ENCODE data around the gene DBF4. TPM values are rescaled to one million over a fixed set of nuclear protein-coding genes. Genes with fewer than 3 reads are reported as not detected.
"Not testable (repeated sequence)": the region's sequence is repeated elsewhere in the genome, so short reads cannot be mapped to it uniquely, and the experiment has no call there.

DBF4 gene
- total RNA-seq, 1 experiment from 2014 or later = 62.6 TPM

DNA sequence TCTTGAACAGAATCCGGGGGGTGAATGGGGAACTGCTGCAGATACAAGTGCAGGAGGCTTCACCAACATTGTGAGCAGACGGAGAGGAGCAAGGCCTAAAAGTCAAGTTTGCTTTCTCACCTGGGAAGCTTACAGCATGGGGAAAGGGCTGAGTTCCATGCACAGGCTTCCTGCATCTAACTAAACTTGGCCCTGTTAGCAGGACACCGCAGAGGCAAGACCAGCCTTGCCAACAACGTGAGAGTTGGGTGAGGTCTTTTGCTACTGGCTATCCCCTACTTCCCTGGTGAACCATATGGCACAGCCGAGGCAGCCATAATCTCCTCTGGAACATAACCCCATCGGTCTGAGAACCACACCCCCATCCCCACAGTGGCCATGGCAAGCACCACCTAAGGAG is 43.6 kb downstream of the DBF4 start:
- DNase-seq = no peak
- Histone ChIP-seq H3K36me3 (replicated peaks; ENCODE audit: control insufficient read depth, insufficient read depth, low read length) (no peaks in the 10 kb centered on the region), H3K4me3 (ENCODE audit: insufficient read depth, low read depth, low read length) (no peak overlapping the region), H3K27me3 (ENCODE audit: control insufficient read depth, insufficient read depth, low read length) (no peaks in the 10 kb centered on the region)

DNA sequence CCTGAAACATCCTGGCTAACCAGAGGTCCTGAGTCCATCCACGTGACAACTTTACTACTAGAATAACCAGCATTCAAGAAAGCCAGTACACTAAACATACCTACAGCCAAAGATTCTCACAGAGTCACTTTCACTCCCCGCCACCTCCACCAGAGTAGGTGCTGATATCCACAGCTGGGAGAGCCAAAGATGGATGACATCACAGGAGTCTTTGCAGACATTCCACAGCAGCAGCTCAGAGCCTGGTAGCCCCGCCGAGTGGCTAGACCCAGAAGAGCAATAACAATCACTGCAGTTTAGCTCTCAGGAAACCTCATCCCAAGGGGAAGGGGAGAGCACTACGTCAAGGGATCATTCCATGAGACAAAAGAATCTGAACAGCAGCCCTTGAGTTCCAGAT is 44.3 kb downstream of the DBF4 start:
- no peaks in the 10 kb centered on the region for H3K36me3 ChIP-seq (replicated peaks; ENCODE audit: control insufficient read depth, insufficient read depth, low read length)
- no peaks in the 10 kb centered on the region for H3K27me3 ChIP-seq (ENCODE audit: control insufficient read depth, insufficient read depth, low read length)
- no peak overlapping the region for H3K4me3 ChIP-seq (ENCODE audit: insufficient read depth, low read depth, low read length)
- DNase-seq = no peak

DNA sequence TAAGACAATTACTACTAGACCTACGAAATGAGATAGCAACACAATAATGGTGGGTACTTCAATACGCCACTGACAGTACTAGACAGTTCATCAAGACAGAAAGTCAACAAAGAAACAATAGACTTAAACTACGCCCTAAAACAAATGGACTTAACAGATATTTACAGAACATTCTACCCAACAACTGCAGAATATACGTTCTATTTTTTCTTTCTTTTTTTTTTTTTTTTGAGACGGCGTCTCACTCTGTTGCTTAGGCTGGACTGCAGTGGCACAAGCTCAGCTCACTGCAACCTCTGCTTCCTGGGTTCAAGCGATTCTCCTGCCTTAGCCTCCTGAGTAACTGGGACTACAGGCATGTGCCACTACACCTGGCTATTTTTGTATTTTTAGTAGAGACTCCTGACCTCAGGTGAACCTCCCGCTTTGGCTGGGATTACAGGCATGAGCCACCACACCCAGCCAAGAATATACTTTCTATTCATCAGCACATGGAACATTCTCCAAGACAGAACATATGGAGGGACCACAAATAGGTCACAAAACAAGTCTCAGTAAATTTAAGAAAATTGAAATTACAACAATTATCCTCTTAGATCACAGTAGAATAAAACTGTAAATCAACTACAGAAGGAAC is 46.6 kb downstream of the DBF4 start:
- not testable (repeated sequence) for H3K4me3 ChIP-seq (ENCODE audit: insufficient read depth, low read depth, low read length); H3K36me3 ChIP-seq (replicated peaks; ENCODE audit: control insufficient read depth, insufficient read depth, low read length); DNase-seq; H3K27me3 ChIP-seq (ENCODE audit: control insufficient read depth, insufficient read depth, low read length)

DNA sequence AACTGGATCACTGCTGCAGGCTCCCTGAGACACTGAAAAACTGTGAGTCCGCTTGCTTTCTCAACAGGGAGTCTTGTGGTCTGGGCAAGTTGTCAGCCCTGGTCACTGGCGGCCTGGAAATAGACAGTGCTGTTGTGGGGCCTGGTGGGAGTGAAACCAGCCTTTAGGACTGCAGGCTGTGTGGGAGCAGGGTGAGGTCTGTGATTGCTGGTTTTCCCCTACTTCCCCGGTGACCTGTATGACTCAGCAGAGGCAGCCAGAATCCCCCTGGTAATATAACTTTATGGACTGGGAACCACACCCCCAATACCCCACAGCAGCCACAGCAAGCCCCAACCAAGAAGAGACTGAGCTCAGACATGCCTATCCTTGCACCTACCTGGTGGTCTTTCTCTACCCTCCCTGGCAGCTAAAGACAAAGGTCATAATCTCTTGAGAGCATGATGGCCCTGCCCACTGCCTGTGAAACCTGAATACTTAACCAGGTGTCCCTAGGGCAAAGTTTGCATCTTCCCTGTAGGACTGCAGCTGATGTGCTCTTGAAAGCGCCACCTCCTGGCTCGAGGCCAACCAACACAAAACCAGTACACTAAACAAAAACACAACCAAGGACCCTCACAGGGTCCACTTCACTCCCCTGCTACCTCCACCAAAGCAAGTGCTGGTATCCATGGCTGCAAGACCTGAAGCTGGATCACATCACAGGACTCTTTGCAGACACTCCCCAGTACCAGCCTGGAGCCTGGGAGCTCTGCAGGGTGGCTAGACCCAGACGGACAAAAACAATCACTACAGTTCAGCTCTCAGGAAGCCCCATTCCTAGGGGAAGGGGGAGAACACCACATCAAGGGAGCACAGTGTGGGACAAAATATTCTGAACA is 50.5 kb downstream of the DBF4 start:
- DNase-seq = peak; percentile 21
- Histone ChIP-seq H3K36me3 (replicated peaks; ENCODE audit: control insufficient read depth, insufficient read depth, low read length) (no peaks in the 10 kb centered on the region), H3K4me3 (ENCODE audit: insufficient read depth, low read depth, low read length) (no peak overlapping the region), H3K27me3 (ENCODE audit: control insufficient read depth, insufficient read depth, low read length) (no peaks in the 10 kb centered on the region)

DNA sequence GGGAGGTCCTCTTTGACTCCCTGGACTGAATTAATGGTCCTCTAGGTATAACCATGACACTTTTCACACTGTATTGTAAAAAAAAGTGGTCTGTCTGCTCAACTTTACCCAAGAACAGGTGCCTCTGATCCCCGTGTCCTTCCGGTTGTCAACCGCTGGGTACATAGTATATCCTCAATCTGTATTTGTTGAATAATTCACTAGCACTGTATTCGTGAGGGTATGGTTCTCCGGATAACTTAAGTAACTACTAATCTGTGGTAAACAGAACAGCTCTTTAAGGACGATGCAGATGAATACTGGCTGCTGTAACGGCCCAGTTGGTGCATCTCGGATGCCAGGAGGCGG is 57.3 kb downstream of the DBF4 start:
- DNase-seq = peak; percentile 8
- Histone ChIP-seq H3K36me3 (replicated peaks; ENCODE audit: control insufficient read depth, insufficient read depth, low read length) (no peaks in the 10 kb centered on the region), H3K27me3 (ENCODE audit: control insufficient read depth, insufficient read depth, low read length) (peaks cover 14% of the 10 kb centered on the region), H3K4me3 (ENCODE audit: insufficient read depth, low read depth, low read length) (peak overlapping the region; percentile 86)

DNA sequence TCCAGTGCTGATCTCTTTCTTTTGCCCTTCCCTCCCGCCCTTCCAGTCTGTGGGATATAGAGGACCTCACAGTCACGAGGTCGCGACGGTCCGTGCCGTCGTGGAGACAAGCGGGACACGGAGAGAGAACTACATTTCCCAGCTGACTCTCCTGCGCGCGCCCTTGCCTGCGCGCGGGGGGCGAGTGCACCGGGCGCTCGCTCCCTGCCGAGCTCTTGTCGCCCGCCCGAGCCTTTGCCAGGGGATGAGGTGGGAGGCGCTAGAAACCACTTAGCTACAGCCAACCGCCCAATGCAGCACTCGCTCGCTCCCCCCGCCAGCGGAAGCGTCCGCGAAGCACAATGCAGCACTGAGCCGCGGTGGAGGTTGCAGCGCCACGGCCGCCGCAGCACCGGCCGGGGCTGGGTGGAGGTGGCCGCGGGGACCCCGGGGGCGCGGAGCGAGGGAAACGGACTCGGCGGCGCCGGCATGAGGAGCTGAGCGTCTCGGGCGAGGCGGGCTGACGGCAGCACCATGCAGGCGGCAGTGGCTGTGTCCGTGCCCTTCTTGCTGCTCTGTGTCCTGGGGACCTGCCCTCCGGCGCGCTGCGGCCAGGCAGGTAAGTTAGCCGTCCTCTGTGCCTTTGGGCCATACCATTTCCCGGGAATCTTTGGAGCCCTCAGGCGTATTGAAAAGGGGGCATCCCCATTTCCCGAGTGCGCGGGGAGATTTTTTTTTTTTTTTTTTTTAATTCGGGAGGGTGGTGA is 57.8 kb downstream of the DBF4 start, which contains the start of gene ADAM22:
Gene ADAM22, plus strand, starts transcription at position 299 of the 746 bp plus-strand sequence. Its CDS starts 215 bp downstream, at position 514.
- H3K27me3 ChIP-seq (ENCODE audit: control insufficient read depth, insufficient read depth, low read length) = peaks cover 14% of the 10 kb centered on the region
- peak within 1 kb of the TSS; percentile 86 for H3K4me3 ChIP-seq (ENCODE audit: insufficient read depth, low read depth, low read length)
- no peaks in the 10 kb centered on the region for H3K36me3 ChIP-seq (replicated peaks; ENCODE audit: control insufficient read depth, insufficient read depth, low read length)
- peak; percentile 89 for DNase-seq

DNA sequence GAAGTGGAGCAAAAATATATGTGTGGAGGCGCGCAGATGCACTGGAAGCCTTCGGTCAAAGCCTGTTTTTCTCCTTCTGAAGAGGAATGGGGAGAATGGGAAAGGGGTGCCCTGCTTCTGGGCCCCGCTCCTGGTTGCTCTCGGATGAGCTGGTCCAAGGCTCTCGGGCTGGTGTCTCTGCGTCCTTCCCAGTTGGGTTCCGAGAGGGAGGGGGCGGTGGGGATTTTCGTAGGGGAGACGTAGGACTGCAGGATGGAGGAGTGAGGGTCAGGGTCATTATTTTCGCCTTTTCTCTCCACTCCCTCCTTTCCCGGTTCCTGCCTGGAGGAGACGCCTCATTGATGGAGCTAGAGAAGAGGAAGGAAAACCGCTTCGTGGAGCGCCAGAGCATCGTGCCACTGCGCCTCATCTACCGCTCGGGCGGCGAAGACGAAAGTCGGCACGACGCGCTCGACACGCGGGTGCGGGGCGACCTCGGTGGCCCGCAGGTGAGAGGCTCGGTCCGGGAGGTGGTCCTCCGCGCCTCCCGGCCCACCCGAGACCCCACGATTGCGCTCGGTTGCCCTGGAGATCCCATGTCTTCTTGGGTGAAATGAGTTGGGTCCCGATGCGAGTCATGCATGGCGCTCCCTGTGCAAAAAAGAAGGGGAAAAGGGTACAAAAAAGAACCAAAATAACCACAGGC is 58.5 kb downstream of the DBF4 start:
- DNase-seq = peak; percentile 59
- Histone ChIP-seq H3K4me3 (ENCODE audit: insufficient read depth, low read depth, low read length) (peak overlapping the region; percentile 86), H3K36me3 (replicated peaks; ENCODE audit: control insufficient read depth, insufficient read depth, low read length) (no peaks in the 10 kb centered on the region), H3K27me3 (ENCODE audit: control insufficient read depth, insufficient read depth, low read length) (peaks cover 14% of the 10 kb centered on the region)

DNA sequence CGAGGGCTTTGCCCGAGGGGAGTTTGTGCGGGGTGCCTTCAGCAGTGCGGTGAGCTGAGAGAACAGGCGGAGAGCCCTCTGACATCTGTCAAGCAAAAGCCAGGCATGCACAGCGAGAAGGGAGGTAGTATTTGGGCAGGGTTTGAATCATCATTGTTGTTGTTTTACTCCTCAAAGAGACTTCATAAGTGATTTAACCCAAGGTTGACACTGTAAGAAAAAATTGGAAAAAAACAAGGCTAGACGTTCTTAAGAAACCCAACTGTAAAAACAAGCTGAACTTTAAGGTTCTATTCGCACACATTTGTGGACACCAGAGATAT is 59.1 kb downstream of the DBF4 start:
- Histone ChIP-seq H3K27me3 (ENCODE audit: control insufficient read depth, insufficient read depth, low read length) (peaks cover 14% of the 10 kb centered on the region), H3K36me3 (replicated peaks; ENCODE audit: control insufficient read depth, insufficient read depth, low read length) (no peaks in the 10 kb centered on the region), H3K4me3 (ENCODE audit: insufficient read depth, low read depth, low read length) (peak overlapping the region; percentile 86)
- no peak for DNase-seq

DNA sequence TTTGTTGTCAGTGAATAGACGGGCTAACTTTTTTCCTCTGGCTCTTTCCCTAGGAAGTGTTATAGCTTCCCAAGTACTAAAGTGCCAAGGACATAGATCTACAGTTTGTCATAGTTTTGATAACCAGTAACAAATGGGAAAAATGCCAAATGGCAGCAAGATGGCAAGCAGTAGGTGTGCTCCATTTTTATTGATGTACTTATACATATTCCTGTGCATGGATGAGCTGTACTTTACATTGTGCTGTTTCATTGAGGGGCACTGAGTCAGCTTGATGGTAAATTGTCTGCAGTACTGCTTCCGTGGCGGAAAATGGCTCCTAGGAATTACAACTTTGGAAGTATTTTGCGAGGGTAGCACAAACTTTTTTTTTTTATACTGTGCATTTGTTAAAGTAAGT is 64.8 kb downstream of the DBF4 start:
- Histone ChIP-seq H3K27me3 (ENCODE audit: control insufficient read depth, insufficient read depth, low read length) (no peaks in the 10 kb centered on the region), H3K4me3 (ENCODE audit: insufficient read depth, low read depth, low read length) (no peak overlapping the region), H3K36me3 (replicated peaks; ENCODE audit: control insufficient read depth, insufficient read depth, low read length) (no peaks in the 10 kb centered on the region)
- DNase-seq = no peak

DNA sequence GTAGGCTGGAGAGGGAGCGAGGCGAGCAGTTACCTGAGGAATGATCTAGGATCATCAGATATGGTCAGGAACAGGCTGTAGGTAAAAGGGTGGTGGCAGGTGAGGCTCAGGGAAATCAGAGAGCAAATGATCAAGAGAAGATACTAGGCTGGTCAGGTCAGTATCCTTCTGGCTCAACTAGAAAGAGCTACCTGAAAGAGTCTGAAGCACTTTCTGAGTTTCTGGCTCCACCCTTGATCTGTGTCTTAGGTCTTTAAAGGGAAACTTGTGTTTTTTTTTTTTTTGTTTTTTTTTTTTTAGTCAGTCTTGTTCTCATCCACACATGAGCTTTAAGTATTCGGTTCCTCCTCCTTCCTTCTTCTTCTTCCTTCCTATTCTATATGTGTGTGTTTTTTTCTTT is 68.3 kb downstream of the DBF4 start:
- DNase-seq = no peak
- Histone ChIP-seq H3K36me3 (replicated peaks; ENCODE audit: control insufficient read depth, insufficient read depth, low read length) (no peaks in the 10 kb centered on the region), H3K27me3 (ENCODE audit: control insufficient read depth, insufficient read depth, low read length) (no peaks in the 10 kb centered on the region), H3K4me3 (ENCODE audit: insufficient read depth, low read depth, low read length) (no peak overlapping the region)

DNA sequence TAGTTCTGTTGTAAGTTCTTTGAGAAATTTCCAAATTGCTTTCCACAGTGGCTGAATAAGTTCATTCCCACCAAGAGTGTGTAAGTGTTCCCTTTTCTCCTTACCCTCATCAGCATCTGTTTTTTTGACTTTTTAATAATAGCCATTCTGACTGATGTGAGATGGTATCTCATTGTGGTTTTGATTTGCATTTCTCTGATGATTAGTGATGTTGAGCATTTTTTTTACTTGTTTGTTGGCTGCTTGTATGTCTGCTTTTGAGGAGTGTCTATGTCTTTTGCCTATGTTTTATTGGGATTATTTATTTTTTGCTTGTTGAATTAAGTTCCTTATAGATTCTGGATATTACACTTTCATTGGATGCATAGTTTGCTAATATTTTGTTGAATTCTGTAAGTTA is 69.6 kb downstream of the DBF4 start:
- H3K36me3 ChIP-seq (replicated peaks; ENCODE audit: control insufficient read depth, insufficient read depth, low read length); H3K4me3 ChIP-seq (ENCODE audit: insufficient read depth, low read depth, low read length); DNase-seq; H3K27me3 ChIP-seq (ENCODE audit: control insufficient read depth, insufficient read depth, low read length): not testable (repeated sequence)

DNA sequence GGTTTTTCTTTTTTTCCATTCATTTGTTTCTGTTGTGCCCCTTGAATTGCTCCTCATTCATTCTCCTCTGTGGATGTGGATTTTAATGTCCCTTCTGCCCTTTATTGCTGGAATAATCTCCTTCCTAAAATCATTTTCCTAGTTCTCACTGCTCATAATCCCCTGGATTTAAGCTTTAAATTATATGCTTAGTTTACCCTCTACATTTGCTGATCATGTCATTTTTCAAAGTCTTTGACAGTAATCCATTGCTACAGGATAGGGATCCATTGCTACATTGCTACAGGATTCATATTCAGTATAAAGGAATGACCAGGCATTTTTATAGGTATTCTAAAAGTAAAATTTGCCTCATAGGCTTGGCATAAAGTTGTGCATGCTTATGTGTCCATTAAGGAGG is 72.1 kb downstream of the DBF4 start:
- Histone ChIP-seq H3K36me3 (replicated peaks; ENCODE audit: control insufficient read depth, insufficient read depth, low read length) (no peaks in the 10 kb centered on the region), H3K4me3 (ENCODE audit: insufficient read depth, low read depth, low read length) (no peak overlapping the region), H3K27me3 (ENCODE audit: control insufficient read depth, insufficient read depth, low read length) (no peaks in the 10 kb centered on the region)
- DNase-seq = no peak
